OCI-LY7 (cell line): Measurements from ENCODE around the gene SIRPA.

Experiments used
- EZH2phosphoT487 ChIP-seq: fragments of 200-600 bp; sonication (generic); IDR thresholded peaks from 2 replicates; pipeline ENCODE4 v1.6.1; 2018; ENCODE audit warnings: low read depth, borderline replicate concordance, mild to moderate bottlenecking, mixed run types, antibody characterized with exemption, low read length, moderate library complexity, mixed read lengths
- TF ChIP-seq, protein P1 (sequence below): fragments of 200-600 bp; sonication (generic); conservative IDR thresholded peaks from 2 replicates; pipeline ENCODE4 v1.5.1; 2014; ENCODE audit warnings: mild to moderate bottlenecking, antibody characterized with exemption, low read length, moderate library complexity, mixed read lengths

DNA sequence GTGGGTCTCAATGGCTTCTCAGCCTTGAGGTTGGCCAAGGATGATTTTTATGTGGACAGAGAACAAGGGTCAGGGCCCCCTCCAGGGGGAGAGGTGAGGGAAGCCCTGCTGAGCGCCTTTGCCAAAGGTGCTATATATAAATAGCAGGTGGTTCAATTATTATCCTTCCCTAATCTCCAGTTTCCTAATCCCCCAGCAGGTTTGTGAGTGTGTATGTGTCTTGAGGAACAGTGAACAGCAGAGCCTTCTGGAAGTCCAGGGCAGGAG lies 3.2 kb upstream of the SIRPA start:
- TF ChIP-seq, protein P1, sequence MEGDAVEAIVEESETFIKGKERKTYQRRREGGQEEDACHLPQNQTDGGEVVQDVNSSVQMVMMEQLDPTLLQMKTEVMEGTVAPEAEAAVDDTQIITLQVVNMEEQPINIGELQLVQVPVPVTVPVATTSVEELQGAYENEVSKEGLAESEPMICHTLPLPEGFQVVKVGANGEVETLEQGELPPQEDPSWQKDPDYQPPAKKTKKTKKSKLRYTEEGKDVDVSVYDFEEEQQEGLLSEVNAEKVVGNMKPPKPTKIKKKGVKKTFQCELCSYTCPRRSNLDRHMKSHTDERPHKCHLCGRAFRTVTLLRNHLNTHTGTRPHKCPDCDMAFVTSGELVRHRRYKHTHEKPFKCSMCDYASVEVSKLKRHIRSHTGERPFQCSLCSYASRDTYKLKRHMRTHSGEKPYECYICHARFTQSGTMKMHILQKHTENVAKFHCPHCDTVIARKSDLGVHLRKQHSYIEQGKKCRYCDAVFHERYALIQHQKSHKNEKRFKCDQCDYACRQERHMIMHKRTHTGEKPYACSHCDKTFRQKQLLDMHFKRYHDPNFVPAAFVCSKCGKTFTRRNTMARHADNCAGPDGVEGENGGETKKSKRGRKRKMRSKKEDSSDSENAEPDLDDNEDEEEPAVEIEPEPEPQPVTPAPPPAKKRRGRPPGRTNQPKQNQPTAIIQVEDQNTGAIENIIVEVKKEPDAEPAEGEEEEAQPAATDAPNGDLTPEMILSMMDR = no peak
- TF ChIP-seq EZH2phosphoT487 = no peak
